ENCODE measurements around the gene SERPINB11. TPM values are rescaled to one million over a fixed set of nuclear protein-coding genes. Genes with fewer than 3 reads are reported as not detected.
"Not testable (repeated sequence)": the region's sequence is repeated elsewhere in the genome, so short reads cannot be mapped to it uniquely, and the experiment has no call there.

The SERPINB11 gene
- total and polyA plus RNA-seq, 2 donors: 0.23 TPM; not detected in 1

GRCh38 chr18:63752636-63753035, 49.9 kb downstream of the SERPINB11 start:
- Histone ChIP-seq H3K9me3 (ENCODE audit: control insufficient read depth in 2 of 2, insufficient read depth in 1 of 2, low read length in 1 of 2) (no peaks in the 10 kb centered on the region), H3K36me3 (ENCODE audit: control insufficient read depth in 2 of 2, insufficient read depth in 2 of 2, low read length in 1 of 2) (no peaks in the 10 kb centered on the region), H3K27me3 (ENCODE audit: control insufficient read depth in 2 of 2, insufficient read depth in 1 of 2, low read length in 1 of 2) (no peaks in the 10 kb centered on the region), H3K27ac (ENCODE audit: low read depth in 1 of 2, low read length in 1 of 2) (no peak overlapping the region), H3K4me1 (ENCODE audit: control insufficient read depth in 2 of 2, insufficient read depth in 2 of 2, low read length in 2 of 2) (no peaks in the 10 kb centered on the region), H3K4me3 (ENCODE audit: low read length in 2 of 2) (no peak overlapping the region)
- DNase-seq (ENCODE audit: low read depth in 6 of 9, low spot score in 9 of 9): no peak
- WGBS: 76% methylated on average over 2 of the region's 2 CpGs

GRCh38 chr18:63753676-63754075, 50.9 kb downstream of the SERPINB11 start:
- Histone ChIP-seq H3K27ac (ENCODE audit: low read depth in 1 of 2, low read length in 1 of 2) (no peak overlapping the region), H3K9me3 (ENCODE audit: control insufficient read depth in 2 of 2, insufficient read depth in 1 of 2, low read length in 1 of 2) (no peaks in the 10 kb centered on the region), H3K4me1 (ENCODE audit: control insufficient read depth in 2 of 2, insufficient read depth in 2 of 2, low read length in 2 of 2) (no peaks in the 10 kb centered on the region), H3K27me3 (ENCODE audit: control insufficient read depth in 2 of 2, insufficient read depth in 1 of 2, low read length in 1 of 2) (no peaks in the 10 kb centered on the region), H3K36me3 (ENCODE audit: control insufficient read depth in 2 of 2, insufficient read depth in 2 of 2, low read length in 1 of 2) (no peaks in the 10 kb centered on the region), H3K4me3 (ENCODE audit: low read length in 2 of 2) (no peak overlapping the region)
- DNase-seq (ENCODE audit: low read depth in 6 of 9, low spot score in 9 of 9): no peak

- H3K27ac ChIP-seq (ENCODE audit: low read depth in 1 of 2, low read length in 1 of 2): no peak overlapping the region
- H3K27me3 ChIP-seq (ENCODE audit: control insufficient read depth in 2 of 2, insufficient read depth in 1 of 2, low read length in 1 of 2): no peaks in the 10 kb centered on the region
Measured at GRCh38 chr18:63757541-63757940, 54.8 kb downstream of the SERPINB11 start.

GRCh38 chr18:63758615-63759240, 56.0 kb downstream of the SERPINB11 start:
- DNase-seq (ENCODE audit: low read depth in 6 of 9, low spot score in 9 of 9): peak in 1 of 9 donors; percentile 4
- no peaks in the 10 kb centered on the region for H3K4me1 ChIP-seq (ENCODE audit: control insufficient read depth in 2 of 2, insufficient read depth in 2 of 2, low read length in 2 of 2)

More at GRCh38 chr18:63757541-63757940, 54.8 kb downstream of the SERPINB11 start:
- DNase-seq (ENCODE audit: low read depth in 6 of 9, low spot score in 9 of 9): no peak
- Histone ChIP-seq H3K4me1 (ENCODE audit: control insufficient read depth in 2 of 2, insufficient read depth in 2 of 2, low read length in 2 of 2) (no peaks in the 10 kb centered on the region), H3K9me3 (ENCODE audit: control insufficient read depth in 2 of 2, insufficient read depth in 1 of 2, low read length in 1 of 2) (no peaks in the 10 kb centered on the region), H3K4me3 (ENCODE audit: low read length in 2 of 2) (no peak overlapping the region), H3K36me3 (ENCODE audit: control insufficient read depth in 2 of 2, insufficient read depth in 2 of 2, low read length in 1 of 2) (no peaks in the 10 kb centered on the region)

GRCh38 chr18:63759786-63760185, 57.0 kb downstream of the SERPINB11 start:
- WGBS: over 99% methylated on average over 2 of the region's 2 CpGs
- H3K9me3 ChIP-seq (ENCODE audit: control insufficient read depth in 2 of 2, insufficient read depth in 1 of 2, low read length in 1 of 2); DNase-seq (ENCODE audit: low read depth in 6 of 9, low spot score in 9 of 9); H3K4me1 ChIP-seq (ENCODE audit: control insufficient read depth in 2 of 2, insufficient read depth in 2 of 2, low read length in 2 of 2); H3K27ac ChIP-seq (ENCODE audit: low read depth in 1 of 2, low read length in 1 of 2); H3K4me3 ChIP-seq (ENCODE audit: low read length in 2 of 2); H3K27me3 ChIP-seq (ENCODE audit: control insufficient read depth in 2 of 2, insufficient read depth in 1 of 2, low read length in 1 of 2); H3K36me3 ChIP-seq (ENCODE audit: control insufficient read depth in 2 of 2, insufficient read depth in 2 of 2, low read length in 1 of 2): not testable (repeated sequence)

More at GRCh38 chr18:63758615-63759240, 56.0 kb downstream of the SERPINB11 start:
- no peaks in the 10 kb centered on the region for H3K9me3 ChIP-seq (ENCODE audit: control insufficient read depth in 2 of 2, insufficient read depth in 1 of 2, low read length in 1 of 2)
- no peaks in the 10 kb centered on the region for H3K36me3 ChIP-seq (ENCODE audit: control insufficient read depth in 2 of 2, insufficient read depth in 2 of 2, low read length in 1 of 2)
- H3K4me3 ChIP-seq (ENCODE audit: low read length in 2 of 2): no peak overlapping the region
- WGBS: 89% methylated on average over 3 of the region's 3 CpGs
- no peaks in the 10 kb centered on the region for H3K27me3 ChIP-seq (ENCODE audit: control insufficient read depth in 2 of 2, insufficient read depth in 1 of 2, low read length in 1 of 2)
- H3K27ac ChIP-seq (ENCODE audit: low read depth in 1 of 2, low read length in 1 of 2): peak overlapping the region in 1 of 2 donors; percentile 17

- WGBS: 94% methylated on average over 1 of the region's 1 CpG
- no peak for DNase-seq (ENCODE audit: low read depth in 6 of 9, low spot score in 9 of 9)
- Histone ChIP-seq H3K4me1 (ENCODE audit: control insufficient read depth in 2 of 2, insufficient read depth in 2 of 2, low read length in 2 of 2) (no peaks in the 10 kb centered on the region), H3K27ac (ENCODE audit: low read depth in 1 of 2, low read length in 1 of 2) (no peak overlapping the region), H3K9me3 (ENCODE audit: control insufficient read depth in 2 of 2, insufficient read depth in 1 of 2, low read length in 1 of 2) (no peaks in the 10 kb centered on the region), H3K27me3 (ENCODE audit: control insufficient read depth in 2 of 2, insufficient read depth in 1 of 2, low read length in 1 of 2) (no peaks in the 10 kb centered on the region), H3K4me3 (ENCODE audit: low read length in 2 of 2) (no peak overlapping the region), H3K36me3 (ENCODE audit: control insufficient read depth in 2 of 2, insufficient read depth in 2 of 2, low read length in 1 of 2) (no peaks in the 10 kb centered on the region)
Measured at GRCh38 chr18:63762518-63762917, 59.8 kb downstream of the SERPINB11 start.

- Histone ChIP-seq H3K27ac (ENCODE audit: low read depth in 1 of 2, low read length in 1 of 2) (no peak overlapping the region), H3K27me3 (ENCODE audit: control insufficient read depth in 2 of 2, insufficient read depth in 1 of 2, low read length in 1 of 2) (no peaks in the 10 kb centered on the region), H3K9me3 (ENCODE audit: control insufficient read depth in 2 of 2, insufficient read depth in 1 of 2, low read length in 1 of 2) (no peaks in the 10 kb centered on the region), H3K4me3 (ENCODE audit: low read length in 2 of 2) (no peak overlapping the region), H3K4me1 (ENCODE audit: control insufficient read depth in 2 of 2, insufficient read depth in 2 of 2, low read length in 2 of 2) (no peaks in the 10 kb centered on the region), H3K36me3 (ENCODE audit: control insufficient read depth in 2 of 2, insufficient read depth in 2 of 2, low read length in 1 of 2) (no peaks in the 10 kb centered on the region)
- no peak for DNase-seq (ENCODE audit: low read depth in 6 of 9, low spot score in 9 of 9)
- 92% methylated on average over 3 of the region's 3 CpGs for WGBS
Measured at GRCh38 chr18:63763831-63764600, 61.3 kb downstream of the SERPINB11 start.

GRCh38 chr18:63765837-63766236, 63.1 kb downstream of the SERPINB11 start:
- Histone ChIP-seq H3K9me3 (ENCODE audit: control insufficient read depth in 2 of 2, insufficient read depth in 1 of 2, low read length in 1 of 2) (no peaks in the 10 kb centered on the region), H3K36me3 (ENCODE audit: control insufficient read depth in 2 of 2, insufficient read depth in 2 of 2, low read length in 1 of 2) (no peaks in the 10 kb centered on the region), H3K4me3 (ENCODE audit: low read length in 2 of 2) (no peak overlapping the region), H3K4me1 (ENCODE audit: control insufficient read depth in 2 of 2, insufficient read depth in 2 of 2, low read length in 2 of 2) (no peaks in the 10 kb centered on the region), H3K27ac (ENCODE audit: low read depth in 1 of 2, low read length in 1 of 2) (no peak overlapping the region), H3K27me3 (ENCODE audit: control insufficient read depth in 2 of 2, insufficient read depth in 1 of 2, low read length in 1 of 2) (no peaks in the 10 kb centered on the region)
- no peak for DNase-seq (ENCODE audit: low read depth in 6 of 9, low spot score in 9 of 9)
- WGBS: 88% methylated on average over 2 of the region's 2 CpGs

All from thymus (tissue), 11 donors.